Stimulated activated CD8-positive, alpha-beta memory T cell treated with anti-CD3 and anti-CD28 coated beads, Interleukin-2, amount 100 ng/mL, for 1 hour (primary cell): ENCODE results near the gene BTG2.

Source experiments
- DNase-seq, 2 donors: peaks; one replicate each; pipeline ENCODE4 v3.0.0-alpha.2; 2020; ENCODE audit warnings: low read depth in 2 of 2

BTG2 gene

DNA sequence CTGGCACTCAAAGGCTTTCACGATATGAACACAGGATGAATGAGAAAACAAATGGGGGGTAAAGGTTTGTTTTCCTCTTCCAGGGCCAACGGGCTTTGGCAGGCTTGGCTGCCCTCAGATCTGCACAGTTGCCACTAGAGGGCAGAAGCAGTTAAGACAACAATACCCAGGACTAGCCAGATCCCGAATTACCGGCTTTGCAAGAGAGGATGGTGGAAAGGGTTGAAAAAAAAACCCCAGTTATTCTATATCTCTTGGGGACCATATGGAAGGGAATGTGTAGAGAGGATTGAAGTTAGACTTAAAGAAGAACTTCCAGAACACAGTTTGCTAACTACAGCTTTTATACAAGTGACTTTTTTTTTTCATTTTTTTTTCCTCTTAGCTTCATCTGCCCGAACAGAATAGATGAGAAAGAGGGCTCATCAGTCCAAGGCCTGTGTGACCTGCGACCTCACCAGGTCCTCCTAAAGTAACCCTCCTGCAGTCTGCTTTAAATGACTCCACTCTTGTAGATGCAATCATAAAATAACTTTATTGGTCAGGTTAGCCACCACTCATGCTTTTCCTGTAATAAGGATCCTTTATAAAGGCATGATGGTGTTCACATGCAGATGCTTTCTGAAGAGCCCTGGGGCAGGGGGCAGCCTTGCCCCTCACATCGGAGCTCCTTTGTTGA lies 34.9 kb downstream of the BTG2 start:
- DNase-seq: no peak

DNA sequence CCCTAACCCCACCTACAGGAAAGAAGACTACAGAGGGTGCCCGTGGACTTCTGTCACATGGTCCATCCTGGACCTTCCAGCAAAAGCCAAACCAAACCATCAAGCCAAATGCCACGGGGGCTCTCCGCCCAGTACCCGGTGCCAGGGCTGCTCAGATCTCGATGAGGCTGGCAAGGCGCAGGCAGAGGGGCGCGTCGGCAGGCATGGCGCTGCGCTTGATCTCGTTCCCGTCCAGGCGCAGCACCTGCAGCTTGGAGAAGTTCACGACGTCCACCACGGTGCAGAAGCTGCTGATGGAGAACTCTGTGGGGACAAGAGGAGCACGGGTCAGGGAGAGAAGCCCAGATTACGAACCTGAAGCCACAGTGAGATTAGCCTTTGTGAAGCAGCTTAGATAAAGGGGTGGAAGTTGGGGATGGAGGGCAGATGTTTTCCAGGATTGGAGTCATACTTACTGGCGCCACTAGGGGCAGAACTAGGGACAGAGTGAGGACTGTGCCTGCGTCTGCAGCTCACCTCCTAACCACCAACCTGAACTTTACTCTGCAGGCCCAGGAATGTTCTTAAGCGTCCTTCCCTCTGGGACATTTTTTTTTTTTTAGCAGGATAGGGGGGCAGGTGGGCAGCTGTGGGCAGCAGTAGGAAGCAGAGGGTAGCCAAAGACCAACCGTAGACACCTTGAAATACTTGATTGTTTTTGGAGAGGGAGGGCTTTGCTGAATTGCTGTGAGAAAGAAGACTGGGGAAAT lies 37.0 kb downstream of the BTG2 start:
- no peak for DNase-seq

DNA sequence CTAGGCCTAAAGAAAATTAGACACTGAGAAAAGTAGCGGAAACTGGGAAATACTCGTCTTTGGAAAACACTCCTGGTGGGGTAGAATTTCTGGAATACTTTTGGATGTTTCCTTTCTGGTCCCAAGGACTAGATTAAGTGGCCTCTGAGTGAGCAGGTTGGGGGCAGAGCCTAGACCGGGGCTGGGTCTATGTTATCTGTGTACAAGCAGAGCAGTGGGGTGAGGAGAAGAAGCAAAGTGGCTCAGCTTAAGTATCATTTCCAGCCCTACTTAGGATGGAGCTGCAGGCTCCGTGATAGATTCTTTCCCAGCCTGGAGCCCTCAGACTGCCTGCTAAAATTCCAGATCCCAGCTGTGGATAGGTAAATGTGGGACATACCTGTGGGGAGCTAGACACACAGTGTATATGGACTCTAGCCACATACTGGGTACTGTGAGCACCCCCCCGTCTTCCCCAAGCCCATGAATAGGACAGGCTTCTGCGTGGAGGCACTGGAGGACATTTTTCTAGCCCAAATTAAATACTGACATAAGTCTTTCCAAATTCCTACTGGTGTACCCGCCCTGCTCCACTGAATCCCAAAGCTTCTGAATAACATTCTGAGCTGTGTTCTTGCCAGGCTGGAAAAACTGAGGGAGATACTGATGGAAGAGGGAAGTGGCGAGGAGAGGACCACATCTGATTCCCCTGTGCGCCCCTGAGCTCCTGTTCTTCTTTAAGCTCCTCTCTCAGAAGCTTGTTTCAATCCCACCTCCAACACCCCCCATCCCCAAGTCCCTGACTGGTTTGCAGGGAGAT lies 38.8 kb downstream of the BTG2 start:
- DNase-seq: no peak

DNA sequence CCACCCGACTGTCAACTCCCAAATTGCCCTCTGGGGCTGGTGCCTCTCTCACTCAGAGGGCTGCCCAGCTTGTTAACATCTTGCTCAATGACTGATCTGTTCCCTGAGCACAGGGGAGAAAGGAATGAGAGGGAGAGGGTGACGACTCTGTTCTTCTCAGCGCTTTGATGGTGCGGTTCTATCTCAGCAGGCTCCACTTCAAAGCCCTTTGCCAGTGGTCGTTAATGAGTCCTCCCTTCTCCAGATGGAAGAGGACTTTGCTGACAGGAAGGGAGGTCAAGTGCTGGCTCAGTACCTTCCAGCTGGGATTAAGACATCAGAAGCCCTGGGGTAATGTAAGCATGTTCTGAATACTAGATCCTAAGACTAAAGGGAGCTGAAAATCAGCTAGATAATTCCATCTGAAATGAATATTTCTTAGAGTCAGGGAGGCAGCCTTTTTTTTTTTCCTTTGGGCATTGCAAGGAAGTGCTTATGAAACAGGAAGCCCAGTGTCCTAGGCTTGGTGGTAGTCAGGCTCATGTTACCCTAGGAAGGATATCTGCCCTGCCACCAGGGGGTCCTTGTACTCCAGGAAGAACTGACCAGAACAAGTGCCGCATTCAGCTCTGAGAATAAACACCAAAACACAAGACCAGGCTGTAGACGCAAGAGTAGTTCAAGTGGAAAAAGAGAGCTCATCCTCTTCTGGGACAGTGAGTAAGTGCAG lies 40.9 kb downstream of the BTG2 start:
- DNase-seq: no peak

DNA sequence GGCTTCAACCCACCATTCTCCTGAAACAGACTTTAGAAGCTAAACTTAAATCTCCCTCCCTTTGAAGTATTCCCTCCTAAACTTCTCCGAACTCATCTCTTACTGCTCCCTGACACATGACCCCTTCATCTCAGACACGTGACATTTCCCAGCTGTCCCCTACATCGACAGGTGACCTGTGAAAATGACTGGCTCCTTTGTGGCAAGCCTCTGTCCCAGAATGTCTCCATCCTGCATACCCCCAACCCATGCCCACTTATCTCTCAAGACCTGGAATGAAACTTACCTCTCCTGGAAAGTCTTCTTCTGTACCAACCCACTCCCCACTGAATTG lies 41.4 kb downstream of the BTG2 start:
- DNase-seq: no peak

DNA sequence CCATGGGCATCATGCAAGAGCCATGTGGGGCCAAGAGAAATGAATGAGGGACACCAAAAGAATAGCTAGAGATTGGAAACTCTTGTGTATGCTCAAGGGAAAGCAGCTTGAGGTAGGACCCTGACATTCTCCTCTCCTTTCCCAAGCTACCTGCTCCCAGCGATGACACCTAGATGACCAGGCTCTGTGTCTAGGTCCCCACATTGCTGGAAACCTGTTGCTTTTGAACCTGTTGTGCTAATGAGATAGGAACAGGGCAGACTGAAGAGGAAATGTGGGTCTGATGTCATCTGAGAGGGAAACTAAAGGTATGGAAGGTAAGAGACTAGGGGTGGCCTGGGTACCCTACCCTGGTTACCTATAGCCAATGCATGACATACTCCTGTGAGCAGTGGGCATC lies 43.8 kb downstream of the BTG2 start:
- no peak for DNase-seq

DNA sequence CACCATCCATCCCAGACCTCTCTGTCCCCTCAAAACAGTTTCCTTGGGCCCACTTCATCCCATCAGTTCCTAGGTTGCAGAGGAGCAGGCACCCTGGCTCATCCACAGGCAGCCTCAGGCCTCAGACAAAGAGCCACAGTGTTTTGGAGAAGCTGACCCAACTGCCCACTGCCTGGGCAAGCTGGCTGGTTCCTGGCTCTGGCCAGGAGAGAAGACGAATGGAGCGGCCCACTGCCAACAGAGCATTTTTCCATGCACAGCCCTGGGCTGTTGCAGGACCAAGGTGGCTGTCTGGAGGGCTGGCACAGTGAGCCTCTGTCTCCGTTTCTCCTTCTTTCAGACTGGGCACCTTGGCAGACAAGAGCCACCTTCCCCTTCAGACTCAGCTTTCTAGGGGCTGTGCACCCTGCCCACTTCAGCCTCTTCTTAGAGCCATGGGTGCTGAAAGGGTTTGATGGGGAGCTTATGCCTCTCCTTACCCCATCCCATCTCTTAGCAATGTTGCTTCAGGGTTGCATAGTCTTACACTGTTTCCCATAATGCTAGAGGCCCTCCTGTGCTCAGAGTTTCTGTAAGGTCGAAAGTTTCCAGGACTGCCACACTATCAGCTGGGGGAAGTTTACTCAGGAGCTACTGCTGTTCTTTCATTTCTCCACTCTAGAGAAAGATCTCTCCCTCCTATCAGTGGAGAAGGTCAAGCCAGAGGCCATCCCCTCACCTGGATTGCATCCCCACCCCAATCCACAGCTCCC lies 44.6 kb downstream of the BTG2 start:
- DNase-seq: no peak

DNA sequence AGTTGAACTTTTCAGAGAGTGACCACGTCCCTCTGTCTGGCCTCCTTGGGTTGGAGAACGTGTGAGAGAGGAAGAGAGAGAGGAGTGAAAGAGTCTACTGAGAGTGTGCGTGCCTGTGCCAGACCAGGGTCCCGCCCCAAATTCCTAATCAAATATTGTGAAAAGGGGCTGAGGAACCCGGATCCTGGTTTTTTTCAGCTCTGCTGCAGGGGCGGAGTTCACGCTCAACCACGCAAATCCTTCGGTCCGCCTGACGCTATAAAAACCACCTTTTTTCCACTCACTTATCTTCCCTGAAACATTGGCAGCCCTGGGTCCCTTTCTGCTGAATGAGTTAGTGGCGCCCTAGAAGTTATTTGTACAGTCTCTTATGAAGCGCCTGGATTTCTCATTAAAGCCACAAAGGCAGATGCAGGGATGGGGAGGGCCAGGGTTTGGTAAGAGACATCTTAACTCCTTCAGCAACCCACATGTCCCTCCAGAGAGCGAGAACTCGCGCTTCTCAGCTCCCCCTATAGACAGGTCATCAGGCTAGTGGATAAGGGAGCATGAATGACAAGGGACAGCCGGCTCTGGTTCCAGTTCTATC lies 45.8 kb downstream of the BTG2 start, which contains the start of gene FMOD:
Gene FMOD (minus strand): TSS at position 86 of the 589 bp plus-strand sequence. CDS start 2,852 bp downstream, outside the sequence.
- DNase-seq: no peak

DNA sequence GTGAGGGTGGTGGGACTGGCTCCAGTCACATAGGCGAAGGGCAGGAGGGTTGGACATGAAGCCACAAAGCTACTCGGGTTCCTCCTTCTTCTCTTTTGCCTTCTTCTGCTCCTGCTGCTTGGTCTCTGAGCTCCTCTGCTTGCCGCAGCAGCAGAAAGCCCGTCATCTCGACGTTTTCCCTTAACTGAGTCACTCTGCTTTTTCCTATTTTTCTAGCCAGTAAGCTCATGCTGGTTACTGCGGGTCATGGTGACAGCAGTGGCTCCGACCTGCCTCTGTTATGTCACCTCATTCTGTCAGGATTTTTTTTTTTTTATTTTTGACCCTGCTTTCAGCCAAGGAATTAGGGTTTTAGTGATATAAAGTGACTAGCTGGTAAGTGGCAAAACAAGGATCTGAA lies 48.2 kb downstream of the BTG2 start:
- no peak for DNase-seq

DNA sequence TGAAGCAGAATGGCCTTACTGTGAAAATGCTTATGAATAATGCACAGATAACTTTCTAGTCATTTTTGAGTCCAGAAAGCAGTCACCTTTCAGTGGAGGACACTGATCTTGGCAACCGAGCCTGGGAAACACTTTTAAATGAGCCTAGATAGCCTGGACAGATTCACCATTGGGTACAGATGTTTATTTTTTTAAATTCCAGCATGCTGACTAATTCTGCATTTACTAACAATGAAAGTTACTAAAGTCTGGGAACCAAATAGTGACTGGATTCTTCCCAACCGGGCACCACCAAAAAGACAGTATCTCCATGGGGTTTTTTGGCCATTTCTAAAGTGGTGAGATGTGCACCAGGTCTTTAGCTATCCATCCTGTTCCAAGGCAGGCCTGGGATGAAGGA lies 48.9 kb downstream of the BTG2 start:
- DNase-seq: no peak

DNA sequence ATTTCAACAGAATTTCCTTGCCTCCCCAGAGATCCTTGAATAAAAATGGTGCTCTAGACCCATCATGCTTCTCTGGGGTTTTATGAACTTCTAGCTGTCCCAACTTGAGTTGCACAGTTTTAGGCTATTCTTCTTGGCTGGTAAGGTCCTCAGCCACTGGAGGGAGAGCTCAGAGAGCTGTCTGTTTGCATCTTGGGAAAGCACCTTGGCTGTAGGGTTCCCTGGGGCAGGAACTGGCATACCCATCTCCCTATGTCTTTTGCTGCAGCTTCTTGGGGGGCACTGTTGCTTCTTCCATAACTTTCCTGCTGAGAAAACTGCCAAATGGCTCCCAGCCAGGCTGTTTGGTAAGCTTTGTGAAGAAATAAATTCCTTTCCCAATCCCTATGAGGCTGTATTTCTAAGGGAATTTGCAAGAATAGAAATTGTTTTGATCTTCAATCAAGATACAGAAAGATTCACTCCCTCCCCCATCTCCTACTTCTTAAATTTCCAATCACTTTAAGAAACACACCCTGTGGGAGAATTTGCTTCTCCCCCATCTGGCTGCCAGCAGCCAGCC lies 53.8 kb downstream of the BTG2 start:
- no peak for DNase-seq
